HG03442 (cell line): Measurements from ENCODE around the gene SERPINH1.
A peak's percentile ranks its signal among the peaks of the same experiment; 100 is the strongest.

Experiments
- ATAC-seq: cut with Tn5 transposase; IDR thresholded peaks from one replicate; pipeline ENCODE4 v1.9.1; 2021; ENCODE audit warnings: mild to moderate bottlenecking, moderate library complexity; ENCODE audit not compliant: unreplicated experiment

The SERPINH1 gene

GRCh38 chr11:75562048-75562835 lies at the start of gene SERPINH1:
Gene SERPINH1 (plus strand): TSS chr11:75562253. CDS start chr11:75566350, 4,097 bp downstream.
- ATAC-seq = peak; percentile 81

GRCh38 chr11:75513250-75513649 lies 48.8 kb upstream of the SERPINH1 start:
- ATAC-seq = no peak

- ATAC-seq = no peak
Measured at GRCh38 chr11:75514596-75514995, 47.5 kb upstream of the SERPINH1 start.

GRCh38 chr11:75516140-75516539 lies 45.9 kb upstream of the SERPINH1 start:
- ATAC-seq = no peak

GRCh38 chr11:75516886-75517285 lies 45.2 kb upstream of the SERPINH1 start:
- ATAC-seq = no peak

- no peak for ATAC-seq
Measured at GRCh38 chr11:75518204-75518549, 43.9 kb upstream of the SERPINH1 start.

- no peak for ATAC-seq
Measured at GRCh38 chr11:75518771-75519653, 43.0 kb upstream of the SERPINH1 start.

GRCh38 chr11:75520688-75521087 lies 41.4 kb upstream of the SERPINH1 start:
- ATAC-seq = no peak

GRCh38 chr11:75522286-75523044 lies 39.6 kb upstream of the SERPINH1 start:
- ATAC-seq = no peak

- no peak for ATAC-seq
Measured at GRCh38 chr11:75523189-75523588, 38.9 kb upstream of the SERPINH1 start.

- ATAC-seq = no peak
Measured at GRCh38 chr11:75523811-75524664, 38.0 kb upstream of the SERPINH1 start.

- ATAC-seq = no peak
Measured at GRCh38 chr11:75524665-75525432, 37.2 kb upstream of the SERPINH1 start.

- peak; percentile 68 for ATAC-seq
Measured at GRCh38 chr11:75525433-75526191, 36.4 kb upstream of the SERPINH1 start, which contains the start of gene GDPD5. Gene GDPD5 (minus strand): TSS chr11:75525941. CDS start chr11:75477735, 48,206 bp downstream.

GRCh38 chr11:75526192-75526541 lies 35.9 kb upstream of the SERPINH1 start:
- no peak for ATAC-seq

- ATAC-seq = no peak
Measured at GRCh38 chr11:75527130-75527529, 34.9 kb upstream of the SERPINH1 start.

GRCh38 chr11:75527938-75528735 lies 33.9 kb upstream of the SERPINH1 start:
- ATAC-seq = no peak

- no peak for ATAC-seq
Measured at GRCh38 chr11:75530577-75530976, 31.5 kb upstream of the SERPINH1 start.

GRCh38 chr11:75531325-75531724 lies 30.7 kb upstream of the SERPINH1 start:
- ATAC-seq = no peak
